Testis (tissue), 2 donors: Measurements from ENCODE around the gene NTF4.

Experiments
- POLR2A ChIP-seq: fragments of 450-650 bp; IDR thresholded peaks from one replicate; pipeline ENCODE4 v1.6.1; 2017; ENCODE audit warnings: antibody characterized with exemption, mild to moderate bottlenecking, moderate library complexity
- TF ChIP-seq, protein P1 (sequence below), 3 experiments: fragments of 450-650 bp in 2 of 3; fragments of 200-600 bp in 1 of 3; sonication (generic) in 1 of 3; IDR thresholded peaks; one replicate each; pipeline ENCODE4 v1.5.1; 2016 to 2019; ENCODE audit warnings: antibody characterized with exemption in 3 of 3, mild to moderate bottlenecking in 2 of 3, moderate library complexity in 1 of 3

DNA sequence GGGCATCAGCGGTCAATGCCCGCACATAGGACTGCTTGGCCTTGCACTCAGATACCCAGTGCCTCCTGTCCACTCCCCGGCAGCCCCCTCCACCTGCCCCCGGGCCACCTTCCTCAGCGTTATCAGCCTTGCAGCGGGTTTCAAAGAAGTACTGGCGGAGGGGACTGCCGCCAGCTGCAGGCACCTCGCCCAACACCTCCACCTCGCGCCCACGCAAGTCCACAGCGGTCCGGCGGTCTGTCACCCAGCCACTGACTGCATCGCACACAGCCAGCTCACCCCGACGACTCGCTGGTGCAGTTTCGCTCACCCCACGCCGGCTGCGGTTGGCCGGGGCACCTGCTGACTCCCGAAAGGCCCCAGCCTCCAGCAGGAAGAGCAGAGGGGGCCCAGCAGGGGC, 3.2 kb downstream of the NTF4 start:
- TF ChIP-seq, protein P1, sequence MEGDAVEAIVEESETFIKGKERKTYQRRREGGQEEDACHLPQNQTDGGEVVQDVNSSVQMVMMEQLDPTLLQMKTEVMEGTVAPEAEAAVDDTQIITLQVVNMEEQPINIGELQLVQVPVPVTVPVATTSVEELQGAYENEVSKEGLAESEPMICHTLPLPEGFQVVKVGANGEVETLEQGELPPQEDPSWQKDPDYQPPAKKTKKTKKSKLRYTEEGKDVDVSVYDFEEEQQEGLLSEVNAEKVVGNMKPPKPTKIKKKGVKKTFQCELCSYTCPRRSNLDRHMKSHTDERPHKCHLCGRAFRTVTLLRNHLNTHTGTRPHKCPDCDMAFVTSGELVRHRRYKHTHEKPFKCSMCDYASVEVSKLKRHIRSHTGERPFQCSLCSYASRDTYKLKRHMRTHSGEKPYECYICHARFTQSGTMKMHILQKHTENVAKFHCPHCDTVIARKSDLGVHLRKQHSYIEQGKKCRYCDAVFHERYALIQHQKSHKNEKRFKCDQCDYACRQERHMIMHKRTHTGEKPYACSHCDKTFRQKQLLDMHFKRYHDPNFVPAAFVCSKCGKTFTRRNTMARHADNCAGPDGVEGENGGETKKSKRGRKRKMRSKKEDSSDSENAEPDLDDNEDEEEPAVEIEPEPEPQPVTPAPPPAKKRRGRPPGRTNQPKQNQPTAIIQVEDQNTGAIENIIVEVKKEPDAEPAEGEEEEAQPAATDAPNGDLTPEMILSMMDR (IDR thresholded peaks at IDR 0.05): no peak
- TF ChIP-seq POLR2A: no peak
